Neural cell (in vitro differentiated cells): ENCODE results near the gene ATP2C1. TPM values are rescaled to one million over a fixed set of nuclear protein-coding genes. Genes with fewer than 3 reads are reported as not detected.

Source experiments
- H2AFZ ChIP-seq: fragments of 200-600, 300-800 bp; sonication (generic), shearing (Covaris generic); 2 replicates; pipeline ENCODE4 v1.6.0; 2014; ENCODE audit warnings: low read depth, mild to moderate bottlenecking, antibody characterized with exemption, low read length, moderate library complexity
- H3F3A ChIP-seq: fragments of 200-600 bp; shearing (Covaris generic); 2 replicates; pipeline ENCODE4 v1.6.1; 2016; ENCODE audit warnings: mild to moderate bottlenecking, moderate library complexity, mixed read lengths, antibody characterized with exemption, low read length; ENCODE audit not compliant: insufficient read depth, poor library complexity, severe bottlenecking
- H3K27ac ChIP-seq: fragments of 200-600, 300-800 bp; sonication (generic), shearing (Covaris generic); 2 replicates; pipeline ENCODE4 v1.5.1; 2014; ENCODE audit warnings: mild to moderate bottlenecking, low read length, moderate library complexity
- H3K27me3 ChIP-seq: fragments of 300-800, 200-600 bp; sonication (generic), shearing (Covaris generic); 2 replicates; pipeline ENCODE4 v1.6.0; 2014; ENCODE audit warnings: mild to moderate bottlenecking, low read depth, low read length, moderate library complexity; ENCODE audit not compliant: insufficient read depth
- H3K36me3 ChIP-seq: fragments of 300-800, 200-600 bp; sonication (generic), shearing (Covaris generic); 2 replicates; pipeline ENCODE4 v1.5.1; 2014; ENCODE audit warnings: mild to moderate bottlenecking, antibody characterized with exemption, low read length, moderate library complexity; ENCODE audit not compliant: insufficient read depth
- H3K4me2 ChIP-seq: fragments of 300-800, 200-600 bp; sonication (generic), shearing (Covaris generic); 2 replicates; pipeline ENCODE4 v1.6.0; 2014; ENCODE audit warnings: mild to moderate bottlenecking, low read length
- H3K4me3 ChIP-seq: fragments of 300-800, 200-600 bp; sonication (generic), shearing (Covaris generic); 2 replicates; pipeline ENCODE4 v1.5.1; 2014; ENCODE audit warnings: mild to moderate bottlenecking, low read length, moderate library complexity
- H3K79me2 ChIP-seq: fragments of 200-600 bp; shearing (Covaris generic); replicated peaks from 2 replicates; pipeline ENCODE4 v1.6.0; 2014; ENCODE audit warnings: mild to moderate bottlenecking, low read length, moderate library complexity; ENCODE audit not compliant: insufficient read depth
- H3K9ac ChIP-seq: fragments of 300-800, 200-600 bp; sonication (generic), shearing (Covaris generic); 2 replicates; pipeline ENCODE4 v1.6.1; 2016; ENCODE audit warnings: mild to moderate bottlenecking, low read length, mixed read lengths
- H3K9me2 ChIP-seq: fragments of 200-600 bp; shearing (Covaris generic); 2 replicates; pipeline ENCODE4 v1.6.1; 2016; ENCODE audit warnings: mild to moderate bottlenecking, low read length, mixed read lengths; ENCODE audit not compliant: insufficient read depth
- H3K9me3 ChIP-seq: fragments of 200-600, 300-800 bp; sonication (generic), shearing (Covaris generic); 2 replicates; pipeline ENCODE4 v1.6.1; 2016; ENCODE audit warnings: mild to moderate bottlenecking, mixed run types, low read length, moderate library complexity, mixed read lengths
- H4K20me1 ChIP-seq: fragments of 200-600 bp; shearing (Covaris generic); 2 replicates; pipeline ENCODE4 v1.6.1; 2016; ENCODE audit warnings: mild to moderate bottlenecking, mixed run types; ENCODE audit not compliant: insufficient read depth
- CTCF ChIP-seq: fragments of 450-650 bp; IDR thresholded peaks from 2 replicates; pipeline ENCODE4 v1.5.1; 2014; ENCODE audit warnings: antibody characterized with exemption, mild to moderate bottlenecking, moderate library complexity; ENCODE audit not compliant: poor library complexity, severe bottlenecking
- EP300 ChIP-seq: fragments of 450-650 bp; conservative IDR thresholded peaks from 2 replicates; pipeline ENCODE4 v1.6.1; 2014; ENCODE audit warnings: antibody characterized with exemption, mild to moderate bottlenecking, moderate library complexity; ENCODE audit not compliant: poor library complexity, severe bottlenecking
- EZH2 ChIP-seq: fragments of 200-600, 300-800 bp; shearing (Covaris generic), sonication (generic); IDR thresholded peaks from 2 replicates; pipeline ENCODE4 v1.6.1; 2014; ENCODE audit warnings: antibody characterized with exemption, low read length, borderline replicate concordance, mild to moderate bottlenecking; ENCODE audit not compliant: insufficient read depth, poor library complexity, severe bottlenecking
- MXI1 ChIP-seq: fragments of 450-650 bp; conservative IDR thresholded peaks from 2 replicates; pipeline ENCODE4 v1.6.1; 2014; ENCODE audit warnings: antibody characterized with exemption, mild to moderate bottlenecking; ENCODE audit not compliant: poor library complexity, severe bottlenecking
- POLR2AphosphoS5 ChIP-seq: IDR thresholded peaks from 2 replicates; pipeline ENCODE4 v1.6.1; 2012
- RAD21 ChIP-seq: fragments of 450-650 bp; conservative IDR thresholded peaks from 2 replicates; pipeline ENCODE4 v1.6.1; 2014; ENCODE audit warnings: antibody characterized with exemption, mild to moderate bottlenecking, moderate library complexity
- REST ChIP-seq: IDR thresholded peaks from 2 replicates; pipeline ENCODE4 v1.6.1; 2012; ENCODE audit warnings: borderline replicate concordance
- SMC3 ChIP-seq: fragments of 450-650 bp; conservative IDR thresholded peaks from 2 replicates; pipeline ENCODE4 v1.6.1; 2014; ENCODE audit warnings: antibody characterized with exemption, mild to moderate bottlenecking, moderate library complexity; ENCODE audit not compliant: poor library complexity
- TAF1 ChIP-seq: IDR thresholded peaks from 2 replicates; pipeline ENCODE4 v1.6.1; 2012; ENCODE audit warnings: low read depth
- polyA plus RNA-seq: library from polyadenylated mRNA; depleted of rRNA; stranded (reverse); fragments of >200 nt; gene quantifications from 2 replicates; pipeline ENCODE4 v1.2.3, GENCODE V29; 2014

The ATP2C1 gene
- polyA plus RNA-seq, 1 donor from 2014 or later = 134 TPM

- H4K20me1 ChIP-seq = no peaks in the 10 kb centered on the region
These were observed 21.8 kb downstream of the ATP2C1 start for GRCh38 chr3:130915567-130916292.

More at GRCh38 chr3:130915567-130916292, 21.8 kb downstream of the ATP2C1 start:
- no peak overlapping the region for H3K4me2 ChIP-seq
- no peaks in the 10 kb centered on the region for H3K9me2 ChIP-seq
- no peaks in the 10 kb centered on the region for H3K27me3 ChIP-seq
- no peaks in the 10 kb centered on the region for H3F3A ChIP-seq
- H3K4me3 ChIP-seq = no peak overlapping the region
- peaks cover 29% of the 10 kb centered on the region for H3K79me2 ChIP-seq
- no peak for TF ChIP-seq EZH2
- TF ChIP-seq TAF1 = no peak
- TF ChIP-seq MXI1 = no peak
- no peak for TF ChIP-seq RAD21
- TF ChIP-seq EP300 = no peak
- no peak for TF ChIP-seq CTCF
- TF ChIP-seq SMC3 = no peak
- no peak for TF ChIP-seq POLR2AphosphoS5
- no peak for TF ChIP-seq REST
- H3K9me3 ChIP-seq = no peaks in the 10 kb centered on the region
- no peak overlapping the region for H3K9ac ChIP-seq
- no peaks in the 10 kb centered on the region for H3K36me3 ChIP-seq
- no peak overlapping the region for H3K27ac ChIP-seq
- H2AFZ ChIP-seq = no peak overlapping the region
